Measurements from ENCODE around the gene ATG5. TPM values are rescaled to one million over a fixed set of nuclear protein-coding genes. Genes with fewer than 3 reads are reported as not detected.

ATG5 gene
- polyA plus RNA-seq, 1 of the 3 experiments (the other 2 are of a cell fraction), result 15.5 TPM

DNA sequence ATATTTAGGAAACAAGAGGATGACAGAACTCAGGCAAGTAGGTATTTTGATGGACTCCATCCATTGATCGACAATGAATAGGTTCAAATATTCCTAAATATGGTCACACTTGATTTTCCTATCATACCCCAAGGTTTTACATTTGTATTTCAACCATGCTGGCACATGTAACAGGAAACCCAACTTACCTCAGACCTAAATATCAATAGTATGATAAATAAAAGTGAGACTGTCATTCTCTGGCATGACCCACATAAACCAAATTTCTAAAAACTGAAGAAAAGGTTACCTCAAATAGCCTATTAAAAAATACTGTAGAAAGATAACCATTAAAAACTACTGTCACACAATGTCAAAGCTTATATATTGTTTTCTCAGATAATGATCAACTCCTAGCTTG is 142.1 kb downstream of the ATG5 start:
- CTCF ChIA-PET, result interaction anchor here (0.6 kb wide), 1 partner anchor 376 kb away, joined by 4 read pairs; no protein-coding TSS in a partner anchor
- 100% methylated on average over 1 of the region's 1 CpG for WGBS (ENCODE audit: low lambda C conversion rate)
- Histone ChIP-seq H3F3A (replicated peaks; ENCODE audit: insufficient read depth) (peaks cover 45% of the 10 kb centered on the region), H3K27ac (ENCODE audit: low read depth in 2 of 2, low read length in 1 of 2) (peak overlapping the region in 1 of 2 experiments; percentile 91; a peak in 1 of 4 replicates), H3K4me1 (ENCODE audit: control insufficient read depth in 1 of 2, insufficient read depth in 2 of 2, low read depth in 1 of 2, low read length in 1 of 2) (peaks cover 0 to 21% of the 10 kb centered on the region in 2 experiments; a peak in 2 of 4 replicates), H2AFZ (ENCODE audit: low read depth) (no peak overlapping the region), H3K79me2 (ENCODE audit: insufficient read depth) (no peaks in the 10 kb centered on the region), H3K4me3 (ENCODE audit: low read depth in 2 of 2, low read length in 1 of 2) (no peak overlapping the region), H3K4me2 (no peak overlapping the region), H3K27me3 (ENCODE audit: insufficient read depth) (no peaks in the 10 kb centered on the region), H4K20me1 (ENCODE audit: insufficient read depth) (no peaks in the 10 kb centered on the region), H3K9me3 (no peaks in the 10 kb centered on the region), H3K36me3 (replicated peaks in 1 of 2; ENCODE audit: control insufficient read depth in 1 of 2, insufficient read depth in 2 of 2, low read length in 1 of 2) (peaks cover 8 to 20% of the 10 kb centered on the region in 2 experiments), H3K9ac (no peak overlapping the region), H3K9me2 (no peaks in the 10 kb centered on the region)
- POLR2A ChIA-PET, result no interaction called here
- TF ChIP-seq CHD2 (IDR thresholded peaks at IDR 0.05; ENCODE audit: low read length, partially characterized antibody) (no peak), RFX5 (IDR thresholded peaks at IDR 0.05; ENCODE audit: low read length) (no peak), NFIC (IDR thresholded peaks at IDR 0.05; ENCODE audit: borderline replicate concordance) (no peak), GABPA (IDR thresholded peaks at IDR 0.05; ENCODE audit: low read depth) (no peak), FOXM1 (IDR thresholded peaks at IDR 0.05; ENCODE audit: low read depth) (no peak)
- TF ChIP-seq, protein P1, sequence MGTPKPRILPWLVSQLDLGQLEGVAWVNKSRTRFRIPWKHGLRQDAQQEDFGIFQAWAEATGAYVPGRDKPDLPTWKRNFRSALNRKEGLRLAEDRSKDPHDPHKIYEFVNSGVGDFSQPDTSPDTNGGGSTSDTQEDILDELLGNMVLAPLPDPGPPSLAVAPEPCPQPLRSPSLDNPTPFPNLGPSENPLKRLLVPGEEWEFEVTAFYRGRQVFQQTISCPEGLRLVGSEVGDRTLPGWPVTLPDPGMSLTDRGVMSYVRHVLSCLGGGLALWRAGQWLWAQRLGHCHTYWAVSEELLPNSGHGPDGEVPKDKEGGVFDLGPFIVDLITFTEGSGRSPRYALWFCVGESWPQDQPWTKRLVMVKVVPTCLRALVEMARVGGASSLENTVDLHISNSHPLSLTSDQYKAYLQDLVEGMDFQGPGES (IDR thresholded peaks at IDR 0.05; ENCODE audit: low read depth, low read length), result no peak
- DNase-seq, result no peak

DNA sequence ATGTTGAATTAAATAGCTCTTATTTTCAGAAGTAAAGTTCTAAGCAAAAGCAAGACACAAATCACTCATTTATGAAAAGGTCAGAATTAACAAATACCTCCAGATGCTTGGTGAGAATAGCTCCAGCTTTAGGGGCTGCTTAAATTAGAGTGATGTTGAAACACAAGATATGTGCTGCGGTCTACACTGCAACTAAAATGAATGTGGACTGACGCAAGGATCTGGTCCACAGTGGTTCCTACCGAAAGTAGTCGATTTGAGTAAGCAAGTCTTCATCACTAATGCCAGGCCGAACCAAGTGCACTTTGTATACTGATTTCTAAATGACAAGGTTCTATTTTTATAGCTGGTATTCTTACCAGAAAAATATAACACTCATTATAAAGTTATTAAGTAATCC is 143.1 kb downstream of the ATG5 start:
- Histone ChIP-seq H3K27me3 (ENCODE audit: insufficient read depth) (no peaks in the 10 kb centered on the region), H2AFZ (ENCODE audit: low read depth) (no peak overlapping the region), H4K20me1 (ENCODE audit: insufficient read depth) (no peaks in the 10 kb centered on the region), H3K4me3 (ENCODE audit: low read depth in 2 of 2, low read length in 1 of 2) (no peak overlapping the region), H3K27ac (ENCODE audit: low read depth in 2 of 2, low read length in 1 of 2) (peak overlapping the region; percentile 30 to 91; a peak in 3 of 4 replicates), H3K9me2 (no peaks in the 10 kb centered on the region), H3K4me1 (ENCODE audit: control insufficient read depth in 1 of 2, insufficient read depth in 2 of 2, low read depth in 1 of 2, low read length in 1 of 2) (peaks cover 0 to 16% of the 10 kb centered on the region in 2 experiments; a peak in 2 of 4 replicates), H3K9ac (peak overlapping the region; percentile 28; the same call in 1 of the 2 replicates), H3F3A (replicated peaks; ENCODE audit: insufficient read depth) (peaks cover 39% of the 10 kb centered on the region), H3K79me2 (ENCODE audit: insufficient read depth) (no peaks in the 10 kb centered on the region), H3K4me2 (peak overlapping the region; percentile 21; the same call in 1 of the 2 replicates), H3K9me3 (no peaks in the 10 kb centered on the region), H3K36me3 (replicated peaks in 1 of 2; ENCODE audit: control insufficient read depth in 1 of 2, insufficient read depth in 2 of 2, low read length in 1 of 2) (peaks cover 8 to 19% of the 10 kb centered on the region in 2 experiments)
- ChIA-PET CTCF (no interaction called here), POLR2A (no interaction called here)
- 91% methylated on average over 5 of the region's 5 CpGs for WGBS (ENCODE audit: low lambda C conversion rate)
- DNase-seq, result no peak
- TF ChIP-seq, protein P2, sequence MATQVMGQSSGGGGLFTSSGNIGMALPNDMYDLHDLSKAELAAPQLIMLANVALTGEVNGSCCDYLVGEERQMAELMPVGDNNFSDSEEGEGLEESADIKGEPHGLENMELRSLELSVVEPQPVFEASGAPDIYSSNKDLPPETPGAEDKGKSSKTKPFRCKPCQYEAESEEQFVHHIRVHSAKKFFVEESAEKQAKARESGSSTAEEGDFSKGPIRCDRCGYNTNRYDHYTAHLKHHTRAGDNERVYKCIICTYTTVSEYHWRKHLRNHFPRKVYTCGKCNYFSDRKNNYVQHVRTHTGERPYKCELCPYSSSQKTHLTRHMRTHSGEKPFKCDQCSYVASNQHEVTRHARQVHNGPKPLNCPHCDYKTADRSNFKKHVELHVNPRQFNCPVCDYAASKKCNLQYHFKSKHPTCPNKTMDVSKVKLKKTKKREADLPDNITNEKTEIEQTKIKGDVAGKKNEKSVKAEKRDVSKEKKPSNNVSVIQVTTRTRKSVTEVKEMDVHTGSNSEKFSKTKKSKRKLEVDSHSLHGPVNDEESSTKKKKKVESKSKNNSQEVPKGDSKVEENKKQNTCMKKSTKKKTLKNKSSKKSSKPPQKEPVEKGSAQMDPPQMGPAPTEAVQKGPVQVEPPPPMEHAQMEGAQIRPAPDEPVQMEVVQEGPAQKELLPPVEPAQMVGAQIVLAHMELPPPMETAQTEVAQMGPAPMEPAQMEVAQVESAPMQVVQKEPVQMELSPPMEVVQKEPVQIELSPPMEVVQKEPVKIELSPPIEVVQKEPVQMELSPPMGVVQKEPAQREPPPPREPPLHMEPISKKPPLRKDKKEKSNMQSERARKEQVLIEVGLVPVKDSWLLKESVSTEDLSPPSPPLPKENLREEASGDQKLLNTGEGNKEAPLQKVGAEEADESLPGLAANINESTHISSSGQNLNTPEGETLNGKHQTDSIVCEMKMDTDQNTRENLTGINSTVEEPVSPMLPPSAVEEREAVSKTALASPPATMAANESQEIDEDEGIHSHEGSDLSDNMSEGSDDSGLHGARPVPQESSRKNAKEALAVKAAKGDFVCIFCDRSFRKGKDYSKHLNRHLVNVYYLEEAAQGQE (IDR thresholded peaks at IDR 0.05; ENCODE audit: low read depth, low read length), result no peak

All from SK-N-SH (cell line).